DND-41 (cell line): ENCODE measurements around the gene OCIAD1.
A peak's percentile ranks its signal among the peaks of the same experiment; 100 is the strongest.

Source experiments
- ATAC-seq: fragments of 200-7000 bp; cut with Tn5 transposase; 3 replicates; pipeline ENCODE4 v1.9.1; 2021; ENCODE audit warnings: low read depth; ENCODE audit not compliant: insufficient read depth
- DNase-seq: peaks from one replicate; pipeline ENCODE4 v3.0.0-alpha.2; 2020
- H2AFZ ChIP-seq: 2 replicates; pipeline ENCODE4 v1.6.0; 2012; ENCODE audit warnings: low read depth, low read length
- H3K27ac ChIP-seq: 2 replicates; pipeline ENCODE4 v1.5.1; 2012; ENCODE audit warnings: low read length, inconsistent platforms
- H3K27me3 ChIP-seq: fragments of 200-600 bp; sonication (generic); 2 replicates; pipeline ENCODE4 v1.6.0; 2012; ENCODE audit warnings: low read length, mild to moderate bottlenecking, inconsistent platforms; ENCODE audit not compliant: insufficient read depth, poor library complexity
- H3K36me3 ChIP-seq: 2 replicates; pipeline ENCODE4 v1.5.1; 2012; ENCODE audit warnings: low read length, inconsistent platforms; ENCODE audit not compliant: insufficient read depth
- H3K4me1 ChIP-seq: 2 replicates; pipeline ENCODE4 v1.5.1; 2012; ENCODE audit warnings: mild to moderate bottlenecking, low read length; ENCODE audit not compliant: insufficient read depth
- H3K4me2 ChIP-seq: 2 replicates; pipeline ENCODE4 v1.6.0; 2012; ENCODE audit warnings: mild to moderate bottlenecking, moderate library complexity, low read length, inconsistent platforms; ENCODE audit not compliant: insufficient read depth
- H3K4me3 ChIP-seq, 2 experiments: fragments of 200-600 bp in 1 of 2; shearing (Covaris generic) in 1 of 2; 2 replicates each; pipeline ENCODE4 v1.5.1; 2012 to 2016; ENCODE audit warnings: inconsistent platforms in 2 of 2, low read length in 2 of 2, mild to moderate bottlenecking in 2 of 2, low read depth in 1 of 2, moderate library complexity in 1 of 2
- H3K79me2 ChIP-seq: 2 replicates; pipeline ENCODE4 v1.6.0; 2012; ENCODE audit warnings: low read length, inconsistent platforms; ENCODE audit not compliant: insufficient read depth
- H3K9ac ChIP-seq: 2 replicates; pipeline ENCODE4 v1.6.0; 2012; ENCODE audit warnings: low read depth, mild to moderate bottlenecking, inconsistent platforms, low read length, moderate library complexity
- H3K9me3 ChIP-seq: 2 replicates; pipeline ENCODE4 v1.5.1; 2012; ENCODE audit warnings: low read length, moderate library complexity, mild to moderate bottlenecking, inconsistent platforms; ENCODE audit not compliant: insufficient read depth, severe bottlenecking
- H4K20me1 ChIP-seq: 2 replicates; pipeline ENCODE4 v1.6.0; 2012; ENCODE audit warnings: low read length; ENCODE audit not compliant: insufficient read depth
- CTCF ChIP-seq: IDR thresholded peaks from 2 replicates; pipeline ENCODE4 v1.5.1; 2012; ENCODE audit warnings: borderline replicate concordance, low read length, moderate library complexity, mild to moderate bottlenecking; ENCODE audit not compliant: poor library complexity, severe bottlenecking; ENCODE audit errors: extremely low read depth
- EZH2 ChIP-seq: IDR thresholded peaks from 3 replicates; pipeline ENCODE4 v1.6.1; 2012; ENCODE audit warnings: borderline replicate concordance, low read depth, mild to moderate bottlenecking, moderate library complexity, low read length, inconsistent platforms; ENCODE audit not compliant: severe bottlenecking

OCIAD1 gene

GRCh38 chr4:48904101-48904500 lies 73.2 kb downstream of the OCIAD1 start:
- ATAC-seq, result no peak
- Histone ChIP-seq H2AFZ (no peak overlapping the region), H3K9ac (no peak overlapping the region; the same call in 1 of the 2 replicates), H3K4me1 (peaks cover 28% of the 10 kb centered on the region), H3K4me3 (no peak overlapping the region), H3K4me2 (peak overlapping the region; percentile 98; the same call in 1 of the 2 replicates), H3K27ac (no peak overlapping the region; the same call in 1 of the 2 replicates), H4K20me1 (no peaks in the 10 kb centered on the region), H3K36me3 (peaks cover 50% of the 10 kb centered on the region), H3K9me3 (no peaks in the 10 kb centered on the region), H3K79me2 (peaks cover 26% of the 10 kb centered on the region), H3K27me3 (no peaks in the 10 kb centered on the region)
- DNase-seq, result no peak
- TF ChIP-seq EZH2, result no peak
- TF ChIP-seq CTCF, result no peak

- Histone ChIP-seq H2AFZ (no peak overlapping the region), H3K9me3 (no peaks in the 10 kb centered on the region), H3K4me1 (peaks cover 28% of the 10 kb centered on the region), H3K36me3 (peaks cover 45% of the 10 kb centered on the region), H3K27me3 (no peaks in the 10 kb centered on the region), H3K9ac (no peak overlapping the region; the same call in 1 of the 2 replicates), H3K79me2 (peaks cover 26% of the 10 kb centered on the region), H4K20me1 (no peaks in the 10 kb centered on the region), H3K4me3 (peak overlapping the region in 1 of 2 experiments; percentile 21; a peak in 1 of 4 replicates), H3K4me2 (peak overlapping the region; percentile 98), H3K27ac (no peak overlapping the region; the same call in 1 of the 2 replicates)
- ATAC-seq, result no peak
- no peak for DNase-seq
- TF ChIP-seq CTCF (no peak), EZH2 (no peak)
Observed at GRCh38 chr4:48904541-48905142, 73.8 kb downstream of the OCIAD1 start.

GRCh38 chr4:48905363-48906015 lies 74.6 kb downstream of the OCIAD1 start:
- Histone ChIP-seq H3K9me3 (no peaks in the 10 kb centered on the region), H4K20me1 (no peaks in the 10 kb centered on the region), H3K79me2 (peaks cover 26% of the 10 kb centered on the region), H3K4me1 (peaks cover 28% of the 10 kb centered on the region), H3K9ac (peak overlapping the region; percentile 89), H2AFZ (peak overlapping the region; percentile 82; the same call in 1 of the 2 replicates), H3K4me3 (peak overlapping the region; percentile 83 to 97; a peak in 3 of 4 replicates), H3K4me2 (peak overlapping the region; percentile 98), H3K36me3 (peaks cover 39% of the 10 kb centered on the region), H3K27me3 (no peaks in the 10 kb centered on the region), H3K27ac (peak overlapping the region; percentile 82)
- ATAC-seq (no peak), DNase-seq (no peak)
- TF ChIP-seq CTCF, result no peak
- no peak for TF ChIP-seq EZH2
